ENCODE measurements around the gene MYLIP.

Gene MYLIP

GRCh38 chr6:16124198-16125180 is 4.4 kb upstream of the MYLIP start:
- Mint-ChIP-seq H3K4me1 (peaks cover 6% of the 10 kb centered on the region), H3K27me3 (peaks cover 4% of the 10 kb centered on the region), H3K36me3 (no peaks in the 10 kb centered on the region), H3K4me3 (no peak overlapping the region), H3K27ac (no peak overlapping the region), H3K9me3 (no peaks in the 10 kb centered on the region)
- ATAC-seq (ENCODE audit: low read depth) (no peak), DNase-seq (ENCODE audit: low spot score in 2 of 2) (no peak)

DNA sequence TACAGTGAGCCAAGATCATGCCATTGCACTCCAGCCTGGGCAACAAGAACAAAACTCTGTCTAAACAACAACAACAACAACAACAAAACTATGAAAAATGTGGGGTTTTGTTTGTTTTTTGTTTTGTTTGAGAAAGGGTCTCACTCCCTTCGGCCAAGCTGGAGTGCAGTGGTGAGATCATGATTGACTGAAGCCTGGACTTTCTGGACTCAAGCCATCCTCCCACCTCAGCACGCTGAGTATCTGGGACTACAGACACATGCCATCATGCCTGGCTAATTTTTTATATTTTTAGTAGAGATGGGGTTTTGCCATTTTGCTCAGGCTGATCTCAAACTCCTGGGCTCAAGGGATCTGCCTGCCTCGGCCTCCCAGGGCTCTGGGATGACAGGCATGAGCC is 2.8 kb upstream of the MYLIP start:
- Mint-ChIP-seq H3K4me3 (no peak overlapping the region), H3K27me3 (peaks cover 1% of the 10 kb centered on the region), H3K36me3 (no peaks in the 10 kb centered on the region), H3K4me1 (peaks cover 8% of the 10 kb centered on the region), H3K27ac (no peak overlapping the region), H3K9me3 (no peaks in the 10 kb centered on the region)
- ATAC-seq (ENCODE audit: low read depth) = no peak
- DNase-seq (ENCODE audit: low spot score in 2 of 2) = no peak

GRCh38 chr6:16126861-16127260 is 2.0 kb upstream of the MYLIP start:
- Mint-ChIP-seq H3K9me3 (no peaks in the 10 kb centered on the region), H3K4me3 (no peak overlapping the region), H3K27ac (no peak overlapping the region), H3K27me3 (peaks cover 1% of the 10 kb centered on the region), H3K4me1 (peaks cover 8% of the 10 kb centered on the region), H3K36me3 (no peaks in the 10 kb centered on the region)
- ATAC-seq (ENCODE audit: low read depth) = no peak
- DNase-seq (ENCODE audit: low spot score in 2 of 2) = no peak

- H3K9me3 Mint-ChIP-seq = no peaks in the 10 kb centered on the region
- no peak for ATAC-seq (ENCODE audit: low read depth)
- H3K4me3 Mint-ChIP-seq = peak overlapping the region; percentile 69
- no peaks in the 10 kb centered on the region for H3K36me3 Mint-ChIP-seq
- DNase-seq (ENCODE audit: low spot score in 2 of 2) = no peak
- peaks cover under 1% of the 10 kb centered on the region for H3K27me3 Mint-ChIP-seq
- H3K27ac Mint-ChIP-seq = no peak overlapping the region
- peaks cover 8% of the 10 kb centered on the region for H3K4me1 Mint-ChIP-seq
Measured at GRCh38 chr6:16127471-16127870, 1.4 kb upstream of the MYLIP start.

- ATAC-seq (ENCODE audit: low read depth) (peak; percentile 1), DNase-seq (ENCODE audit: low spot score in 2 of 2) (peak in 1 of 2 donors; percentile 60)
- Mint-ChIP-seq H3K4me3 (peak overlapping the region; percentile 94), H3K9me3 (no peaks in the 10 kb centered on the region), H3K36me3 (peaks cover 12% of the 10 kb centered on the region), H3K27ac (peak overlapping the region; percentile 98), H3K27me3 (no peaks in the 10 kb centered on the region), H3K4me1 (peaks cover 22% of the 10 kb centered on the region)
Measured at GRCh38 chr6:16129623-16130401, 926 bp downstream of the MYLIP start.

- ATAC-seq (ENCODE audit: low read depth) = no peak
- Mint-ChIP-seq H3K27ac (peak overlapping the region; percentile 98), H3K9me3 (no peaks in the 10 kb centered on the region), H3K27me3 (no peaks in the 10 kb centered on the region), H3K4me3 (peak overlapping the region; percentile 94), H3K36me3 (peaks cover 18% of the 10 kb centered on the region), H3K4me1 (peaks cover 28% of the 10 kb centered on the region)
- DNase-seq (ENCODE audit: low spot score in 2 of 2) = no peak
Measured at GRCh38 chr6:16130437-16130891, 1.6 kb downstream of the MYLIP start.

- H3K9me3 Mint-ChIP-seq = no peaks in the 10 kb centered on the region
- peaks cover 18% of the 10 kb centered on the region for H3K36me3 Mint-ChIP-seq
- no peaks in the 10 kb centered on the region for H3K27me3 Mint-ChIP-seq
- peak overlapping the region; percentile 98 for H3K27ac Mint-ChIP-seq
- peak; percentile 61 for ATAC-seq (ENCODE audit: low read depth)
- H3K4me3 Mint-ChIP-seq = peak overlapping the region; percentile 94
- peak; percentile 31 to 58 for DNase-seq (ENCODE audit: low spot score in 2 of 2)
- peaks cover 31% of the 10 kb centered on the region for H3K4me1 Mint-ChIP-seq
Measured at GRCh38 chr6:16130932-16131387, 2.1 kb downstream of the MYLIP start.

DNA sequence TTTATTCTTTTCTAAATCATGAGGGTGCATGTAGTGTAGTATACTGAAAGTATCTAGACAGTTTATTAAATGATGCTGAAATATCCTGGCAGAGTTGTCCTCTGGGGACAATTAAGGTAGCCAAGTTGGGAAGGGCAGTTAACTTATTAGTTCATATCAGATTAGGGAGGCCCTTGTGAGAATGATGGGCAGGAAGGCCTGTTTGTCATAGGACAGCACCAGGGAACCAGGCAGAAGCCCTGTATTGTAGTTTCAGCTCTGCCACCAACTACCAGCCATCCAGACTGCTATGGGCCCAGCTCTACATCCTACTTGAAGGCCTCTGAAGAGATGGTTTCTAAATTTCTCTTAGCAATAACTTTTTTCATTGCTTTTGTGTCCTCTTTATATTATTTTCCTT is 4.0 kb downstream of the MYLIP start:
- DNase-seq (ENCODE audit: low spot score in 2 of 2) (no peak), ATAC-seq (ENCODE audit: low read depth) (no peak)
- H3K4me3 Mint-ChIP-seq = peak overlapping the region; percentile 19
- H3K9me3 Mint-ChIP-seq = no peaks in the 10 kb centered on the region
- peaks cover 22% of the 10 kb centered on the region for H3K36me3 Mint-ChIP-seq
- H3K27me3 Mint-ChIP-seq = no peaks in the 10 kb centered on the region
- peak overlapping the region; percentile 60 for H3K27ac Mint-ChIP-seq
- peaks cover 40% of the 10 kb centered on the region for H3K4me1 Mint-ChIP-seq

DNA sequence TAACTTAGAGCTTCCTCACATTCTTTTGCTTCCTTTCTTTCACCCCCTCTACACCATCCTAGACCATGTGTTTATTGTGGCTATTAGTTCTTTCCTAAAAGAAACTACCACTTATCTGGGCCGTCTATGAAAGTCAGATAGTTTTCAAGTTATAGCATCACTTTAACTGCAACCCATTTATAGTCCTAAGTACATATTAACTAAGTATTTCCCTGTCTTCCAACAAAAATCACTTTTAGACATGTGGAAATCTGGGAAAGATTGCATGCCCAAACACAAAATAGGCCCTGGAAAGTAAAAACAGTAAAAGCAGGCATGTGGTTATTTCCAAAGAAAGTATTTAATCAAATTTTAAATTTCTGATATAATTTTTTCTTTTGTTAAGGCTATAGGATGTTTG is 5.5 kb downstream of the MYLIP start:
- ATAC-seq (ENCODE audit: low read depth) = no peak
- Mint-ChIP-seq H3K36me3 (peaks cover 22% of the 10 kb centered on the region), H3K4me1 (peaks cover 41% of the 10 kb centered on the region), H3K27me3 (no peaks in the 10 kb centered on the region), H3K27ac (no peak overlapping the region), H3K9me3 (no peaks in the 10 kb centered on the region), H3K4me3 (no peak overlapping the region)
- DNase-seq (ENCODE audit: low spot score in 2 of 2) = no peak

- H3K36me3 Mint-ChIP-seq = peaks cover 22% of the 10 kb centered on the region
- DNase-seq (ENCODE audit: low spot score in 2 of 2) = no peak
- no peak for ATAC-seq (ENCODE audit: low read depth)
- no peaks in the 10 kb centered on the region for H3K9me3 Mint-ChIP-seq
- H3K27me3 Mint-ChIP-seq = no peaks in the 10 kb centered on the region
- peaks cover 42% of the 10 kb centered on the region for H3K4me1 Mint-ChIP-seq
- peak overlapping the region; percentile 16 for H3K4me3 Mint-ChIP-seq
- H3K27ac Mint-ChIP-seq = peak overlapping the region; percentile 22
Measured at GRCh38 chr6:16135066-16135465, 6.2 kb downstream of the MYLIP start.

GRCh38 chr6:16136091-16136490 is 7.2 kb downstream of the MYLIP start:
- Mint-ChIP-seq H3K27me3 (no peaks in the 10 kb centered on the region), H3K36me3 (peaks cover 32% of the 10 kb centered on the region), H3K4me3 (no peak overlapping the region), H3K27ac (peak overlapping the region; percentile 22), H3K9me3 (no peaks in the 10 kb centered on the region), H3K4me1 (peaks cover 52% of the 10 kb centered on the region)
- no peak for DNase-seq (ENCODE audit: low spot score in 2 of 2)
- ATAC-seq (ENCODE audit: low read depth) = no peak

GRCh38 chr6:16136621-16137450 is 8.0 kb downstream of the MYLIP start:
- Mint-ChIP-seq H3K9me3 (peaks cover 2% of the 10 kb centered on the region), H3K36me3 (peaks cover 38% of the 10 kb centered on the region), H3K27me3 (no peaks in the 10 kb centered on the region), H3K27ac (no peak overlapping the region), H3K4me3 (peak overlapping the region; percentile 53), H3K4me1 (peaks cover 54% of the 10 kb centered on the region)
- DNase-seq (ENCODE audit: low spot score in 2 of 2) = no peak
- peak; percentile 67 for ATAC-seq (ENCODE audit: low read depth)

GRCh38 chr6:16137451-16137801 is 8.5 kb downstream of the MYLIP start:
- Mint-ChIP-seq H3K4me3 (no peak overlapping the region), H3K27me3 (no peaks in the 10 kb centered on the region), H3K9me3 (peaks cover 3% of the 10 kb centered on the region), H3K27ac (no peak overlapping the region), H3K36me3 (peaks cover 42% of the 10 kb centered on the region), H3K4me1 (peaks cover 56% of the 10 kb centered on the region)
- DNase-seq (ENCODE audit: low spot score in 2 of 2) = no peak
- no peak for ATAC-seq (ENCODE audit: low read depth)

Measured in memory B cell (primary cell).